GM21825 (cell line): Measurements from ENCODE around the gene C11orf21.
"Not testable (repeated sequence)": the region's sequence is repeated elsewhere in the genome, so short reads cannot be mapped to it uniquely, and the experiment has no call there.

Experiments used
- ATAC-seq: cut with Tn5 transposase; IDR thresholded peaks from one replicate; pipeline ENCODE4 v1.9.1; 2021; ENCODE audit warnings: mild to moderate bottlenecking, moderate library complexity; ENCODE audit not compliant: unreplicated experiment

The C11orf21 gene

GRCh38 chr11:2301631-2302305 is at the start of gene C11orf21, which contains the start of gene TSPAN32:
Gene C11orf21 (minus strand): TSS chr11:2301918. CDS start chr11:2301808, 110 bp downstream.
Gene TSPAN32 (plus strand): TSS chr11:2302013. CDS start chr11:2302150, 137 bp downstream.
- no peak for ATAC-seq

- no peak for ATAC-seq
Measured at GRCh38 chr11:2348986-2349385, 47.3 kb upstream of the C11orf21 start.

GRCh38 chr11:2347308-2347830 is 45.7 kb upstream of the C11orf21 start:
- no peak for ATAC-seq

- ATAC-seq, result no peak
Measured at GRCh38 chr11:2346586-2347307, 45.0 kb upstream of the C11orf21 start.

- no peak for ATAC-seq
Measured at GRCh38 chr11:2346014-2346413, 44.3 kb upstream of the C11orf21 start.

- no peak for ATAC-seq
Measured at GRCh38 chr11:2345050-2345449, 43.3 kb upstream of the C11orf21 start.

GRCh38 chr11:2343502-2343901 is 41.8 kb upstream of the C11orf21 start:
- no peak for ATAC-seq

- no peak for ATAC-seq
Measured at GRCh38 chr11:2342981-2343380, 41.3 kb upstream of the C11orf21 start.

GRCh38 chr11:2342557-2342956 is 40.8 kb upstream of the C11orf21 start:
- ATAC-seq, result no peak

GRCh38 chr11:2338760-2339159 is 37.0 kb upstream of the C11orf21 start:
- not testable (repeated sequence) for ATAC-seq

- ATAC-seq, result not testable (repeated sequence)
Measured at GRCh38 chr11:2335286-2335685, 33.6 kb upstream of the C11orf21 start.

- ATAC-seq, result not testable (repeated sequence)
Measured at GRCh38 chr11:2333486-2334205, 31.9 kb upstream of the C11orf21 start.

- not testable (repeated sequence) for ATAC-seq
Measured at GRCh38 chr11:2332569-2332968, 30.9 kb upstream of the C11orf21 start.

- ATAC-seq, result no peak
Measured at GRCh38 chr11:2331404-2331803, 29.7 kb upstream of the C11orf21 start.

GRCh38 chr11:2330696-2331095 is 29.0 kb upstream of the C11orf21 start:
- no peak for ATAC-seq

GRCh38 chr11:2329551-2329950 is 27.8 kb upstream of the C11orf21 start:
- ATAC-seq, result no peak

GRCh38 chr11:2328656-2329354 is 27.1 kb upstream of the C11orf21 start:
- no peak for ATAC-seq

- no peak for ATAC-seq
Measured at GRCh38 chr11:2328021-2328420, 26.3 kb upstream of the C11orf21 start.

GRCh38 chr11:2327032-2327431 is 25.3 kb upstream of the C11orf21 start:
- no peak for ATAC-seq

- no peak for ATAC-seq
Measured at GRCh38 chr11:2325719-2326118, 24.0 kb upstream of the C11orf21 start.

GRCh38 chr11:2325123-2325522 is 23.4 kb upstream of the C11orf21 start:
- ATAC-seq, result no peak
